WTC11 (cell line): Measurements from ENCODE around the gene TREH. TPM values are rescaled to one million over a fixed set of nuclear protein-coding genes. Genes with fewer than 3 reads are reported as not detected.

Experiments
- ATAC-seq: fragments of 200-7000 bp; cut with Tn5 transposase; 2 replicates; pipeline ENCODE4 v1.10.0; 2021; ENCODE audit warnings: mild to moderate bottlenecking, moderate library complexity
- CTCF ChIA-PET: fragments of 300-600 bp; sonication (Branson Sonifier 250); formaldehyde crosslinking; loops from one replicate; lab custom pipeline; 2021; ENCODE audit warnings: antibody characterized with exemption; lab: Charles Lee
- POLR2A ChIA-PET: fragments of 350-600 bp; sonication (Branson Sonifier 250); formaldehyde crosslinking; loops from one replicate; lab custom pipeline; 2021; ENCODE audit warnings: antibody characterized with exemption; lab: Charles Lee
- DNase-seq: peaks from one replicate; pipeline ENCODE4 v3.0.0; 2021; ENCODE audit warnings: low spot score
- H3K27ac Mint-ChIP-seq: 2 replicates; pipeline ENCODE4 v1.8.0; 2021; ENCODE audit warnings: mixed read lengths
- H3K27me3 Mint-ChIP-seq: 2 replicates; pipeline ENCODE4 v1.8.0; 2021; ENCODE audit warnings: low read depth, mild to moderate bottlenecking, moderate library complexity, mixed read lengths
- H3K36me3 Mint-ChIP-seq: 2 replicates; pipeline ENCODE4 v1.8.0; 2021; ENCODE audit warnings: mixed read lengths
- H3K4me1 Mint-ChIP-seq: 2 replicates; pipeline ENCODE4 v1.8.0; 2022; ENCODE audit warnings: mixed read lengths
- H3K4me3 Mint-ChIP-seq: 2 replicates; pipeline ENCODE4 v1.8.0; 2021; ENCODE audit warnings: mild to moderate bottlenecking, moderate library complexity, mixed read lengths
- H3K9me3 Mint-ChIP-seq: 2 replicates; pipeline ENCODE4 v1.8.0; 2021; ENCODE audit warnings: mixed read lengths
- GABPB1 ChIP-seq: sonication (generic); formaldehyde crosslinking; IDR thresholded peaks from 2 replicates; pipeline ENCODE4 v1.8.1; 2023; ENCODE audit warnings: mild to moderate bottlenecking, missing genetic modification reagents
- JAZF1 ChIP-seq: fragments of 250-450 bp; sonication (Bioruptor Pico); IDR thresholded peaks from 2 replicates; pipeline ENCODE4 v1.9.0; 2021; ENCODE audit warnings: moderate library complexity, mild to moderate bottlenecking, inconsistent platforms
- NFYB ChIP-seq: sonication (generic); formaldehyde crosslinking; conservative IDR thresholded peaks from 2 replicates; pipeline ENCODE4 v1.8.0; 2022; ENCODE audit warnings: low read depth, missing genetic modification reagents
- NR1H2 ChIP-seq: sonication (generic); formaldehyde crosslinking; IDR thresholded peaks from 2 replicates; pipeline ENCODE4 v1.9.0; 2021; ENCODE audit warnings: mild to moderate bottlenecking, moderate library complexity, missing genetic modification reagents
- OVOL2 ChIP-seq: fragments of 250-450 bp; sonication (Bioruptor Pico); IDR thresholded peaks from 2 replicates; pipeline ENCODE4 v1.9.0; 2021; ENCODE audit warnings: mild to moderate bottlenecking, borderline replicate concordance
- RELA ChIP-seq: sonication (generic); formaldehyde crosslinking; IDR thresholded peaks from 2 replicates; pipeline ENCODE4 v1.8.1; 2022; ENCODE audit warnings: missing genetic modification reagents, mild to moderate bottlenecking, borderline replicate concordance
- RORB ChIP-seq: fragments of 250-450 bp; sonication (Bioruptor Pico); IDR thresholded peaks from 2 replicates; pipeline ENCODE4 v1.9.0; 2021; ENCODE audit warnings: mild to moderate bottlenecking
- TCF7 ChIP-seq: sonication (generic); formaldehyde crosslinking; IDR thresholded peaks from 2 replicates; pipeline ENCODE4 v1.8.0; 2022; ENCODE audit warnings: mild to moderate bottlenecking, low read depth, missing genetic modification reagents, moderate library complexity
- TP53 ChIP-seq: sonication (generic); formaldehyde crosslinking; IDR thresholded peaks from 2 replicates; pipeline ENCODE4 v1.8.1; 2023; ENCODE audit warnings: mild to moderate bottlenecking, missing genetic modification reagents
- ZNF121 ChIP-seq: sonication (generic); formaldehyde crosslinking; IDR thresholded peaks from 2 replicates; pipeline ENCODE4 v1.8.0; 2023; ENCODE audit warnings: missing genetic modification reagents
- ZNF232 ChIP-seq: sonication (generic); formaldehyde crosslinking; IDR thresholded peaks from 2 replicates; pipeline ENCODE4 v1.8.0; 2022; ENCODE audit warnings: mild to moderate bottlenecking, missing genetic modification reagents
- ZNF416 ChIP-seq: fragments of 250-450 bp; sonication (Bioruptor Pico); IDR thresholded peaks from 2 replicates; pipeline ENCODE4 v1.9.0; 2021; ENCODE audit warnings: mild to moderate bottlenecking, inconsistent platforms
- ZNF671 ChIP-seq: fragments of 250-450 bp; sonication (Bioruptor Pico); IDR thresholded peaks from 2 replicates; pipeline ENCODE4 v1.8.0; 2021; ENCODE audit warnings: mild to moderate bottlenecking
- total RNA-seq: library from RNA; stranded (reverse); gene quantifications from 3 replicates; pipeline ENCODE4 v1.2.3, GENCODE V29; 2021
- TF ChIP-seq, protein P1 (sequence below): sonication (generic); formaldehyde crosslinking; IDR thresholded peaks from 2 replicates; pipeline ENCODE4 v1.8.0; 2023; ENCODE audit warnings: mild to moderate bottlenecking, missing genetic modification reagents
- TF ChIP-seq, protein P2 (sequence below): sonication (generic); formaldehyde crosslinking; IDR thresholded peaks from 2 replicates; pipeline ENCODE4 v1.8.0; 2022; ENCODE audit warnings: mild to moderate bottlenecking, missing genetic modification reagents
- TF ChIP-seq, protein P3 (sequence below): fragments of 250-450 bp; sonication (Bioruptor Pico); IDR thresholded peaks from 2 replicates; pipeline ENCODE4 v1.9.0; 2021; ENCODE audit warnings: mild to moderate bottlenecking
- TF ChIP-seq, protein P4 (sequence below): sonication (generic); formaldehyde crosslinking; IDR thresholded peaks from 2 replicates; pipeline ENCODE4 v1.8.1; 2023; ENCODE audit warnings: mild to moderate bottlenecking, missing genetic modification reagents, moderate library complexity
- TF ChIP-seq, protein P5 (sequence below): fragments of 250-450 bp; sonication (Bioruptor Pico); IDR thresholded peaks from 2 replicates; pipeline ENCODE4 v1.9.0; 2021; ENCODE audit warnings: mild to moderate bottlenecking, borderline replicate concordance

The TREH gene
- total RNA-seq, 1 experiment from 2014 or later = not detected

DNA sequence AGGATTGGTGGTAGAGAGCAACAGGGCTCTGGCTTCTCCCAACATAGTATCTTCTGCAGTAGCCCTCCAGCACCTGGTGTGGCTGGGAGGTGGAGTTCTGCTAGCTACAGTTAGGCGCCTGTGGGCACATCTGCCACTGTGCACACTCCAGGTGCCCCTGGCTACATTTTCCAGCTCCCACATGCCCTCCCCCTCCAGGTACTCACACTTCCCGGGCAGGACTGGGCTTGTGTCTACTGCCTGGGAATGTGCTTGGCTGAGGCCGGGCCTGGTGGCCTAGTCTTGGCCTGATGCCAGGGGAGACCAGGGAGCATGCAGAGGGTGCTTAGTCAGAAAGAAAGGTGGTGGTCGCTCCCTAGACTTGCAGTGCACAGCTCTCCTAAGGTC is 56.2 kb downstream of the TREH start (continued):
- no peak for TF ChIP-seq JAZF1 (CRISPR knock-in tag)
- TF ChIP-seq ZNF232 = no peak
- TF ChIP-seq, protein P1, sequence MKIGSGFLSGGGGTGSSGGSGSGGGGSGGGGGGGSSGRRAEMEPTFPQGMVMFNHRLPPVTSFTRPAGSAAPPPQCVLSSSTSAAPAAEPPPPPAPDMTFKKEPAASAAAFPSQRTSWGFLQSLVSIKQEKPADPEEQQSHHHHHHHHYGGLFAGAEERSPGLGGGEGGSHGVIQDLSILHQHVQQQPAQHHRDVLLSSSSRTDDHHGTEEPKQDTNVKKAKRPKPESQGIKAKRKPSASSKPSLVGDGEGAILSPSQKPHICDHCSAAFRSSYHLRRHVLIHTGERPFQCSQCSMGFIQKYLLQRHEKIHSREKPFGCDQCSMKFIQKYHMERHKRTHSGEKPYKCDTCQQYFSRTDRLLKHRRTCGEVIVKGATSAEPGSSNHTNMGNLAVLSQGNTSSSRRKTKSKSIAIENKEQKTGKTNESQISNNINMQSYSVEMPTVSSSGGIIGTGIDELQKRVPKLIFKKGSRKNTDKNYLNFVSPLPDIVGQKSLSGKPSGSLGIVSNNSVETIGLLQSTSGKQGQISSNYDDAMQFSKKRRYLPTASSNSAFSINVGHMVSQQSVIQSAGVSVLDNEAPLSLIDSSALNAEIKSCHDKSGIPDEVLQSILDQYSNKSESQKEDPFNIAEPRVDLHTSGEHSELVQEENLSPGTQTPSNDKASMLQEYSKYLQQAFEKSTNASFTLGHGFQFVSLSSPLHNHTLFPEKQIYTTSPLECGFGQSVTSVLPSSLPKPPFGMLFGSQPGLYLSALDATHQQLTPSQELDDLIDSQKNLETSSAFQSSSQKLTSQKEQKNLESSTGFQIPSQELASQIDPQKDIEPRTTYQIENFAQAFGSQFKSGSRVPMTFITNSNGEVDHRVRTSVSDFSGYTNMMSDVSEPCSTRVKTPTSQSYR (CRISPR knock-in tag) = no peak
- TF ChIP-seq, protein P2, sequence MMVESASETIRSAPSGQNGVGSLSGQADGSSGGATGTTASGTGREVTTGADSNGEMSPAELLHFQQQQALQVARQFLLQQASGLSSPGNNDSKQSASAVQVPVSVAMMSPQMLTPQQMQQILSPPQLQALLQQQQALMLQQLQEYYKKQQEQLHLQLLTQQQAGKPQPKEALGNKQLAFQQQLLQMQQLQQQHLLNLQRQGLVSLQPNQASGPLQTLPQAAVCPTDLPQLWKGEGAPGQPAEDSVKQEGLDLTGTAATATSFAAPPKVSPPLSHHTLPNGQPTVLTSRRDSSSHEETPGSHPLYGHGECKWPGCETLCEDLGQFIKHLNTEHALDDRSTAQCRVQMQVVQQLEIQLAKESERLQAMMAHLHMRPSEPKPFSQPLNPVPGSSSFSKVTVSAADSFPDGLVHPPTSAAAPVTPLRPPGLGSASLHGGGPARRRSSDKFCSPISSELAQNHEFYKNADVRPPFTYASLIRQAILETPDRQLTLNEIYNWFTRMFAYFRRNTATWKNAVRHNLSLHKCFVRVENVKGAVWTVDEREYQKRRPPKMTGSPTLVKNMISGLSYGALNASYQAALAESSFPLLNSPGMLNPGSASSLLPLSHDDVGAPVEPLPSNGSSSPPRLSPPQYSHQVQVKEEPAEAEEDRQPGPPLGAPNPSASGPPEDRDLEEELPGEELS (CRISPR knock-in tag) = no peak
- TF ChIP-seq TP53 (CRISPR knock-in tag) = no peak
- TF ChIP-seq RELA (CRISPR knock-in tag) = no peak
- TF ChIP-seq, protein P3, sequence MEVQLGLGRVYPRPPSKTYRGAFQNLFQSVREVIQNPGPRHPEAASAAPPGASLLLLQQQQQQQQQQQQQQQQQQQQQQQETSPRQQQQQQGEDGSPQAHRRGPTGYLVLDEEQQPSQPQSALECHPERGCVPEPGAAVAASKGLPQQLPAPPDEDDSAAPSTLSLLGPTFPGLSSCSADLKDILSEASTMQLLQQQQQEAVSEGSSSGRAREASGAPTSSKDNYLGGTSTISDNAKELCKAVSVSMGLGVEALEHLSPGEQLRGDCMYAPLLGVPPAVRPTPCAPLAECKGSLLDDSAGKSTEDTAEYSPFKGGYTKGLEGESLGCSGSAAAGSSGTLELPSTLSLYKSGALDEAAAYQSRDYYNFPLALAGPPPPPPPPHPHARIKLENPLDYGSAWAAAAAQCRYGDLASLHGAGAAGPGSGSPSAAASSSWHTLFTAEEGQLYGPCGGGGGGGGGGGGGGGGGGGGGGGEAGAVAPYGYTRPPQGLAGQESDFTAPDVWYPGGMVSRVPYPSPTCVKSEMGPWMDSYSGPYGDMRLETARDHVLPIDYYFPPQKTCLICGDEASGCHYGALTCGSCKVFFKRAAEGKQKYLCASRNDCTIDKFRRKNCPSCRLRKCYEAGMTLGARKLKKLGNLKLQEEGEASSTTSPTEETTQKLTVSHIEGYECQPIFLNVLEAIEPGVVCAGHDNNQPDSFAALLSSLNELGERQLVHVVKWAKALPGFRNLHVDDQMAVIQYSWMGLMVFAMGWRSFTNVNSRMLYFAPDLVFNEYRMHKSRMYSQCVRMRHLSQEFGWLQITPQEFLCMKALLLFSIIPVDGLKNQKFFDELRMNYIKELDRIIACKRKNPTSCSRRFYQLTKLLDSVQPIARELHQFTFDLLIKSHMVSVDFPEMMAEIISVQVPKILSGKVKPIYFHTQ (CRISPR knock-in tag) = no peak
- TF ChIP-seq, protein P4, sequence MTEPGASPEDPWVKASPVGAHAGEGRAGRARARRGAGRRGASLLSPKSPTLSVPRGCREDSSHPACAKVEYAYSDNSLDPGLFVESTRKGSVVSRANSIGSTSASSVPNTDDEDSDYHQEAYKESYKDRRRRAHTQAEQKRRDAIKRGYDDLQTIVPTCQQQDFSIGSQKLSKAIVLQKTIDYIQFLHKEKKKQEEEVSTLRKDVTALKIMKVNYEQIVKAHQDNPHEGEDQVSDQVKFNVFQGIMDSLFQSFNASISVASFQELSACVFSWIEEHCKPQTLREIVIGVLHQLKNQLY (CRISPR knock-in tag) = no peak
- no peak for TF ChIP-seq NR1H2 (CRISPR knock-in tag)

DNA sequence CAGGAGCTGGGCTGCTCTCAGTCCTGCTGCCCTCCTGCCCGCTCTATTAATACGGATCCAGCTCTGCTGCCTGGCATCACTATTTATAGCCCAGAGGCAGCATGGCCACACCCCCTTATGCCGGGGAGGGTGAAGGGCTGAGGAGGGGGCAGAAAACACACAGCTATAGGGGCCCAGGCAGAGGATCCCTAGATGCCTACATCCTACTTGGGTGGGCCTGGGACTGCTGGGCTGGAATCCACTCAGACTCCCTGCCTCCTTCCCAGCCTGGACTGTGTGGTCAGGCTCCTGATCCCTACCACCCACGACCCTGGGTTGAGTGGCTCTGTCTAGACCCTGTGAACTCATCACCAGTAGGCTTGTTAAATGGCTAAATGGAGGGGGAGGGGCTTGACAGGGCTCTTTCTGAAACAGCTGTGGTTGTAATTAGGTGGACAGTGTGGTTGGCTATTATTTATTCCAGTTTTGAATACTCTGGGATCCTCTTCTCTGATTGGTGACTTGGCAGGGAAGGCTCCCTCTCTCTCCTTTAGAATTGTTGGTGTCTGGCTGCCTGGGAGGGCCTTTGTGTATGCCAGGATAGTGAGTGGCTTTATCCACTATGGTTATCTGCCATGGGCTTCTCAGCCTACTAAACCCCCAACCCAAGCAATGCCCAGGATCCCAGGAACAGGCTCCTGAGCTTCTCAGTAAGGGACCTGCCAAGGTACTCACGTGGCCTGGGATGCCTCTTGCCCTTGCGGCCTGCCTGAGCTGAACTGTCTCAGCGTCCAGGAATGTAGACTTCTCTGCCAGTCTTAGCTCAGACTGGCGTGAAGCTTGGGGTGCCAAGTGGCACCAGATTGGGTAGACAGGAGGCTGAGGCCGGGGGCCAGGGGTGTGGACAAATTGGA is 56.8 kb downstream of the TREH start:
- peak overlapping the region; percentile 85 for H3K4me3 Mint-ChIP-seq
- ATAC-seq (no peak), DNase-seq (no peak)
- peak overlapping the region; percentile 19; the same call in 1 of the 2 replicates for H3K27ac Mint-ChIP-seq
- CTCF ChIA-PET = interaction anchor here (1.1 to 3.7 kb wide), 6 partner anchors 13 to 67 kb away, joined by 3 to 60 read pairs (median 26); partner anchors contain the start of gene PHLDB1
- peaks cover 51% of the 10 kb centered on the region for H3K4me1 Mint-ChIP-seq
- H3K9me3 Mint-ChIP-seq = no peaks in the 10 kb centered on the region
- H3K36me3 Mint-ChIP-seq = no peaks in the 10 kb centered on the region; the same call in 1 of the 2 replicates
- no peaks in the 10 kb centered on the region for H3K27me3 Mint-ChIP-seq
- POLR2A ChIA-PET = interaction anchor here (0.9 to 3.6 kb wide), 4 partner anchors 11 to 290 kb away, joined by 3 to 75 read pairs (median 6); partner anchors contain the start of gene PHLDB1
- TF ChIP-seq, protein P5, sequence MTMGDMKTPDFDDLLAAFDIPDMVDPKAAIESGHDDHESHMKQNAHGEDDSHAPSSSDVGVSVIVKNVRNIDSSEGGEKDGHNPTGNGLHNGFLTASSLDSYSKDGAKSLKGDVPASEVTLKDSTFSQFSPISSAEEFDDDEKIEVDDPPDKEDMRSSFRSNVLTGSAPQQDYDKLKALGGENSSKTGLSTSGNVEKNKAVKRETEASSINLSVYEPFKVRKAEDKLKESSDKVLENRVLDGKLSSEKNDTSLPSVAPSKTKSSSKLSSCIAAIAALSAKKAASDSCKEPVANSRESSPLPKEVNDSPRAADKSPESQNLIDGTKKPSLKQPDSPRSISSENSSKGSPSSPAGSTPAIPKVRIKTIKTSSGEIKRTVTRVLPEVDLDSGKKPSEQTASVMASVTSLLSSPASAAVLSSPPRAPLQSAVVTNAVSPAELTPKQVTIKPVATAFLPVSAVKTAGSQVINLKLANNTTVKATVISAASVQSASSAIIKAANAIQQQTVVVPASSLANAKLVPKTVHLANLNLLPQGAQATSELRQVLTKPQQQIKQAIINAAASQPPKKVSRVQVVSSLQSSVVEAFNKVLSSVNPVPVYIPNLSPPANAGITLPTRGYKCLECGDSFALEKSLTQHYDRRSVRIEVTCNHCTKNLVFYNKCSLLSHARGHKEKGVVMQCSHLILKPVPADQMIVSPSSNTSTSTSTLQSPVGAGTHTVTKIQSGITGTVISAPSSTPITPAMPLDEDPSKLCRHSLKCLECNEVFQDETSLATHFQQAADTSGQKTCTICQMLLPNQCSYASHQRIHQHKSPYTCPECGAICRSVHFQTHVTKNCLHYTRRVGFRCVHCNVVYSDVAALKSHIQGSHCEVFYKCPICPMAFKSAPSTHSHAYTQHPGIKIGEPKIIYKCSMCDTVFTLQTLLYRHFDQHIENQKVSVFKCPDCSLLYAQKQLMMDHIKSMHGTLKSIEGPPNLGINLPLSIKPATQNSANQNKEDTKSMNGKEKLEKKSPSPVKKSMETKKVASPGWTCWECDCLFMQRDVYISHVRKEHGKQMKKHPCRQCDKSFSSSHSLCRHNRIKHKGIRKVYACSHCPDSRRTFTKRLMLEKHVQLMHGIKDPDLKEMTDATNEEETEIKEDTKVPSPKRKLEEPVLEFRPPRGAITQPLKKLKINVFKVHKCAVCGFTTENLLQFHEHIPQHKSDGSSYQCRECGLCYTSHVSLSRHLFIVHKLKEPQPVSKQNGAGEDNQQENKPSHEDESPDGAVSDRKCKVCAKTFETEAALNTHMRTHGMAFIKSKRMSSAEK = no peak
- TF ChIP-seq OVOL2 (CRISPR knock-in tag) = no peak
- no peak for TF ChIP-seq ZNF416 (CRISPR knock-in tag)
- no peak for TF ChIP-seq TP53 (CRISPR knock-in tag)
- TF ChIP-seq GABPB1 = no peak
- no peak for TF ChIP-seq ZNF232
- no peak for TF ChIP-seq RORB (CRISPR knock-in tag)
- no peak for TF ChIP-seq ZNF671 (CRISPR knock-in tag)
- TF ChIP-seq ZNF121 (CRISPR knock-in tag) = no peak
- no peak for TF ChIP-seq TCF7 (CRISPR knock-in tag)
- TF ChIP-seq, protein P3 (CRISPR knock-in tag) = no peak
- TF ChIP-seq NFYB (CRISPR knock-in tag) = no peak
